AG04450 (cell line): Measurements from ENCODE around the gene RHBDF2. TPM values are rescaled to one million over a fixed set of nuclear protein-coding genes. Genes with fewer than 3 reads are reported as not detected.

Source experiments
- CTCF ChIA-PET: fragments of 300-600, 350-600 bp; formaldehyde crosslinking; extraction: SDS; loops from one replicate; lab custom pipeline; 2022; ENCODE audit warnings: antibody characterized with exemption, inconsistent platforms; lab: Charles Lee
- POLR2A ChIA-PET: fragments of 350-600 bp; formaldehyde crosslinking; extraction: SDS; loops from one replicate; lab custom pipeline; 2021; ENCODE audit warnings: antibody characterized with exemption, inconsistent platforms; lab: Yijun Ruan, JAX
- DNase-seq: peaks from one replicate; pipeline ENCODE4 v3.0.0-alpha.2; 2011; ENCODE audit warnings: low read depth, low spot score
- H3K27ac ChIP-seq: one replicate; pipeline ENCODE4 v1.5.1; 2012; ENCODE audit warnings: low read depth, low read length, control low read depth
- H3K27me3 ChIP-seq: one replicate; pipeline ENCODE4 v1.6.0; 2012; ENCODE audit warnings: low read length; ENCODE audit not compliant: control insufficient read depth, insufficient read depth
- H3K4me3 ChIP-seq: 2 replicates; pipeline ENCODE4 v1.5.1; 2011; ENCODE audit warnings: mild to moderate bottlenecking, low read depth, low read length, control low read depth
- H3K9me3 ChIP-seq: 2 replicates; pipeline ENCODE4 v1.5.1; 2012; ENCODE audit warnings: low read length; ENCODE audit not compliant: control insufficient read depth, insufficient read depth
- polyA plus RNA-seq: library from polyadenylated mRNA; depleted of rRNA; stranded (reverse); fragments of >200 nt; gene quantifications from 2 replicates; pipeline ENCODE4 v1.2.3, GENCODE V29; 2011
- TF ChIP-seq, protein P1 (sequence below): IDR thresholded peaks from 2 replicates; pipeline ENCODE4 v1.5.1; 2011; ENCODE audit warnings: low read depth, low read length, control low read depth, inconsistent platforms

RHBDF2 gene
- polyA plus RNA-seq, 1 experiment = 5.4 TPM

DNA sequence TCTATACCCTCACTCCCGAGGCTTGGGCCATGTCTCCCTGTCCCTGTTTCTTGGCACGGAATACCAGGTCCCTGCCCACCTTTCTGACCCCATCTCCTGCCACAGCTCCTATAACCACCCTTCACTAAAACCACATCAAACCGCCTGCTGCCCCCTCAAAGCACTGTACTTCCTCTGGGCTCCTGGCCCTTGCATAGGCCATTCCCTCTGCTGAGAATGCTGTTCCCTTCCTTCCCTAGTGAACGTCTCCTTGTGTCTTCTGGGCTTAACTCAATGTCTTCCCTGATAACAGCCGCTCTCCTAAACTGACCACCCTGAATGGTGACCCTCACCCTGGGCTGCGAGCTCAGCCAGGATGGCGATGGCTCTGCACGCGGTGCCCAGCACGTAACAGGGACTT, 23.1 kb downstream of the RHBDF2 start:
- no peak overlapping the region for H3K4me3 ChIP-seq
- H3K9me3 ChIP-seq = no peaks in the 10 kb centered on the region
- H3K27me3 ChIP-seq = no peaks in the 10 kb centered on the region
- no peak for DNase-seq
- ChIA-PET CTCF (no interaction called here), POLR2A (no interaction called here)
- H3K27ac ChIP-seq = no peak overlapping the region
- TF ChIP-seq, protein P1, sequence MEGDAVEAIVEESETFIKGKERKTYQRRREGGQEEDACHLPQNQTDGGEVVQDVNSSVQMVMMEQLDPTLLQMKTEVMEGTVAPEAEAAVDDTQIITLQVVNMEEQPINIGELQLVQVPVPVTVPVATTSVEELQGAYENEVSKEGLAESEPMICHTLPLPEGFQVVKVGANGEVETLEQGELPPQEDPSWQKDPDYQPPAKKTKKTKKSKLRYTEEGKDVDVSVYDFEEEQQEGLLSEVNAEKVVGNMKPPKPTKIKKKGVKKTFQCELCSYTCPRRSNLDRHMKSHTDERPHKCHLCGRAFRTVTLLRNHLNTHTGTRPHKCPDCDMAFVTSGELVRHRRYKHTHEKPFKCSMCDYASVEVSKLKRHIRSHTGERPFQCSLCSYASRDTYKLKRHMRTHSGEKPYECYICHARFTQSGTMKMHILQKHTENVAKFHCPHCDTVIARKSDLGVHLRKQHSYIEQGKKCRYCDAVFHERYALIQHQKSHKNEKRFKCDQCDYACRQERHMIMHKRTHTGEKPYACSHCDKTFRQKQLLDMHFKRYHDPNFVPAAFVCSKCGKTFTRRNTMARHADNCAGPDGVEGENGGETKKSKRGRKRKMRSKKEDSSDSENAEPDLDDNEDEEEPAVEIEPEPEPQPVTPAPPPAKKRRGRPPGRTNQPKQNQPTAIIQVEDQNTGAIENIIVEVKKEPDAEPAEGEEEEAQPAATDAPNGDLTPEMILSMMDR = no peak

DNA sequence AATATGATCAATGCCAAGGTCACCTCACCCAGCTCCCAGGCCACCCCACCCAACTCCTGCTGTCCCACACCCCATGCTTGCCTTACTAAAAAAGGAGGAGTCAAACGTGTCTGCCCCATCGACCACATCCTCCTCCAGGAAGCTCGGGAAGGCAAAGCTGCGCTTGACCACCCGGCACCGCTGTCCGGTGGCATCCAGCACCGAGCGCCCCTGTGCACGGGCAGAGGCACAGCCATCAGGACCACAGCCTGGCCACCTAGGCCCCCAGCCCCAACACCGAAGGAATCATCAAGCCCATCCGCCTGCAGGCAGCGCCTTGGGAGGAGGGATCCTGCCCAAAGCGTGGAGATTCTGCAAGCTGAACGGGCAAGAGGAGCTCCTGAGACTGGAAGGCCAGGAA, 23.6 kb downstream of the RHBDF2 start:
- no peaks in the 10 kb centered on the region for H3K9me3 ChIP-seq
- H3K27ac ChIP-seq = no peak overlapping the region
- H3K27me3 ChIP-seq = no peaks in the 10 kb centered on the region
- ChIA-PET CTCF (interaction anchor here (1.1 kb wide), 1 partner anchor 45 kb away, joined by 3 read pairs; no protein-coding TSS in a partner anchor), POLR2A (no interaction called here)
- DNase-seq = no peak
- TF ChIP-seq, protein P1 = no peak
- H3K4me3 ChIP-seq = no peak overlapping the region

DNA sequence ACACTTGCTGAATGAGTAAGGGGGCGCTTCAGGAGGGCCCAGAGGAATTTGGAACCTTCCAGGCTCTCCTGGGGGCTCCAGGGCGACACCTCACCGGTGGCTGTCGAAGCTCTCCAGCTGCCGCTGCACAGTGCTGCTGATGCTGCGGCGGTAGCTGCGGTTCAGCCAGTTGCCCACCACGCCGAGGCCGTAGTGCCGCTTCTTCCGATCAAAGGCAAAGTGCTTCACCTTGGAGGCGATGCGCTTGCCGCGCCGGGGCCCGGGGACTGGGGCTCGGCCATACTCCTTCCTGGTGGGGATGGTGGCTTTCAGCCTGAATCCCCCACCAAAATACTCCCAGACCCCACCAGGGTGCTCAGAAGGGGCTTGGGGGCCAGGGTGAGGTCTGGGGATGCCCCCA, 24.5 kb downstream of the RHBDF2 start:
- H3K9me3 ChIP-seq = no peaks in the 10 kb centered on the region
- CTCF ChIA-PET = interaction anchor here (0.9 to 1.1 kb wide), 2 partner anchors 16 to 46 kb away, joined by 3 read pairs; no protein-coding TSS in a partner anchor
- DNase-seq = no peak
- H3K4me3 ChIP-seq = no peak overlapping the region
- H3K27me3 ChIP-seq = no peaks in the 10 kb centered on the region
- H3K27ac ChIP-seq = no peak overlapping the region
- TF ChIP-seq, protein P1 = no peak
- POLR2A ChIA-PET = no interaction called here

DNA sequence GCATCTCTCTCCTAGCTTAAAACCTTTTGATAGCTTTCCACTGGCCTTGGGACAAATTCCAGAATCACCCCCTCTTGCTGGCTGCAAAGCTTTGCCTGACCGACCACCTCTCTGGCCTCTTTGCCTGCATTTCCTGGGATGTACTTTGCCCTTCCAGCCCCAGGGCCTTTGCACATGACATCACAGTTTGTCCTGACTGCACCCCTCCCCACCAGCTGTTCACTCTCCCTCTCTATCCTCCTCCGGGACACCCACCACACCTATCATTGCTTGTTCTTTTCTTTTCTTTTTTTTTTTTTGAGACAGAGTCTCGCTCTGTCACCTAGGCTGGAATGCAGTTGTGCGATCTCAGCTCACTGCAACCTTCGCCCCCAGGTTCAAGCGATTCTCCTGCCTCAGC, 25.9 kb downstream of the RHBDF2 start:
- H3K9me3 ChIP-seq = no peaks in the 10 kb centered on the region
- TF ChIP-seq, protein P1 = no peak
- no peak overlapping the region for H3K4me3 ChIP-seq
- CTCF ChIA-PET = interaction anchor here (0.7 to 1.8 kb wide), 5 partner anchors 8 to 72 kb away, joined by 3 to 7 read pairs (median 5); partner anchors contain the start of gene AANAT
- POLR2A ChIA-PET = interaction anchor here (0.5 to 0.6 kb wide), 2 partner anchors 34 to 75 kb away, joined by 3 read pairs; no protein-coding TSS in a partner anchor
- H3K27me3 ChIP-seq = no peaks in the 10 kb centered on the region
- H3K27ac ChIP-seq = no peak overlapping the region
- DNase-seq = no peak

DNA sequence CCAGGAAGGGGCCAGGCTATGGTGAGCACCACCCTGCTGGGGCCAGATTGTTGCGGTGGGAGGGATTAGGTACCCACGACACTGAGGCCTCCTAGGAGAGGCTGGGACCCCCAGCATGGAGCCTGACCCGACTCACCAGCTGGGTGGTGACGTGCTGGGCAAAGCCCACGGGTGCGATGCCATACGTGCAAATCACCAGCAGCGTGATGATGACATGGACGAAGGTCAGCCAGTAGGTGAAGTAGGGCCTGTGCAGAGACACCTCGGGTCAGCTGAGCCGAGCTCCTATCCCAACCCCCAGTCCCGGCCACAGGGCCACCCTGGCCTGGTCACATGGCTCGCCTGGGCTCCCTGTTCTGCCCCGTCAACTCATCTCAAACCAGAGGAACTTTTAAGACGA, 26.3 kb downstream of the RHBDF2 start:
- no peak for DNase-seq
- H3K9me3 ChIP-seq = no peaks in the 10 kb centered on the region
- H3K4me3 ChIP-seq = no peak overlapping the region
- no peaks in the 10 kb centered on the region for H3K27me3 ChIP-seq
- ChIA-PET POLR2A (interaction anchor here (0.5 to 0.6 kb wide), 2 partner anchors 35 to 75 kb away, joined by 3 read pairs; no protein-coding TSS in a partner anchor), CTCF (interaction anchor here (0.7 to 1.8 kb wide), 6 partner anchors 8 to 72 kb away, joined by 3 to 7 read pairs (median 4); partner anchors contain the start of gene AANAT)
- TF ChIP-seq, protein P1 = no peak
- no peak overlapping the region for H3K27ac ChIP-seq
